HG03064 (cell line): ENCODE data around the gene GDI1.

Experiments used
- ATAC-seq: cut with Tn5 transposase; IDR thresholded peaks from one replicate; pipeline ENCODE4 v1.9.1; 2021; ENCODE audit warnings: low read depth; ENCODE audit not compliant: unreplicated experiment

The GDI1 gene

GRCh38 chrX:154477891-154478477 lies 41.0 kb downstream of the GDI1 start:
- ATAC-seq, result no peak

DNA sequence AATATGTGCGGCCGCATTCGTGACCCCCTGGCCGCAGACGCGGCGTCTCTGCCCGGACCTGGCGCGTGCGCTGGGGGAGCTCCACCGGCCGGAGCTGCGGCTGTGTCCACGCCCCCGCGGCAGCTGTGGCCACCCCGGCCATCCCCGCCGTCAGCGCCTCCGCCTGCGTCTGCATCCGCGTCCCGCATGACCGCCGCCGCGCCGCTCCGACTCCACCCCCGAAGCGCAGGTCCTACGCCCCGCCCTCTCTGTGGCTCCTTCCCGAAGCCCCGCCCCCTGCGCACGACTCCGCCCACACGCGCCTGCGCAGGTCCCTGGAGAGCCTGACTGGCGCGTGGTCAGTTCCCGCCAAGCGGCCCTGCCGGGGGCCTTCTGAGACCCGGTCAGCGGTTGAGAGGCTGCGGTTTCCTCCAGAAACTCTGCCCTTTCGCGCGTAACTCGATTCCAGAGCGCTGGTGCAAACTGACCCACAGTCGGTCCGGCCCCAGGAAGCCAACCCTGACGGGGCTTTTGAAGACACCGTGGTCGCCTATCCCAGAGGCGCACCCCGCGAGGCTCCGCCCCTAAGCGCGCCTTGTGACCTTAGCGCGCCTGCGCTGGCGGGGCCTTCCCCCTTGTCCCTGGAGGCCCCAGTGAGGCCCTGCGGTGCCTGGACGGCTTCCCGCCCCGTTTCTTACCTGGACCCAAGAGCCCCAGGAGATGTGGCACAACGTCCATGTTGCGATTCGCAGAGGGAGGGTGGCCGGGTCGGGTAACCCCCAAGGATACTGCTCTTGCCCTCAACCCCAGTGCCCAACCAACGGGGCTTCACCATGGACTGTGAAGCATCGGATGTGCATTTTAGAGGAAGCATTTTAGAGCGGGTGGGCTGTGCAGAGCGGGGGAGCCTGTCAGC lies 42.0 kb downstream of the GDI1 start, which contains the start of gene LAGE3:
LAGE3 (minus strand) TSS at position 554 of the 895 bp plus-strand sequence; CDS start at position 188, 366 bp downstream.
- ATAC-seq, result peak; percentile 86

DNA sequence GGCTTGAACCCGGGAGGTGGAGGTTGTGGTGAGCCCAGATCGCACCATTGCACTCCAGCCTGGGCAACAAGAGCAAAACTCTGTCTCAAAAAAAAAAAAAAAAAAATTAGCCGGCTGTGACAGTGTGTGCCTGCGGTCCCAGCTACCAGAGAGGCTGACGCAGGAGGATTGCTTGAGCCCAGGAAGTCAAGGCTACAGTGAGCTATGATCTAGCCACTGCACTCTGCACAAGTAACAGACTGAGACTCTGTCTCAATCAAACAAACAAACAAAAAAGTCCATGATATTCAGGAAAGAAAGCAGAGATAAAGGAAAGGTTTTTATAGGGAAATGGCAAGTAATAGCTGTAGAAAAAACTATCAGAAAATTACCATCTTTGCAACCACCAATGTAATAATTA lies 44.2 kb downstream of the GDI1 start:
- ATAC-seq, result no peak

GRCh38 chrX:154481911-154482601 lies 45.1 kb downstream of the GDI1 start:
- ATAC-seq, result no peak

- no peak for ATAC-seq
Observed at GRCh38 chrX:154482786-154483185, 45.8 kb downstream of the GDI1 start.

DNA sequence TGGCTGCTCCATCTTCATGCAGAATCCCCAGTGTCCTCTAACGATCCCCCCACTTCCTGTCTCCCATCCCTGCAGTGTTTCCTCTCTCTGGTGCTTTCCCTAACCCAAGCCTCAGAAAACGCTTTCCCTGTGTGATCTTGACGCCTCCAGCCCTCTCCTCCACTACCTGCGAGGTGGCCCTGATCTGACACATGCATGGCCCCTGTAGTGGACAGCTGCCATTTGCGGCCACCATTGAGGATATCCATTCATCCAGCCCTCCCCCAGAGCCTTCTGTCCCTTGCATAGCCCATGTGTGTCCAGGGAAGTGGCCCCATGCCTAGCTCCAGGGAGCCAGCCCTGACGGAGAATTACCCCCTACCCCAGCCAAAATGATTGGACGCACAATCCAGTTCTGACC lies 46.4 kb downstream of the GDI1 start:
- ATAC-seq, result no peak

DNA sequence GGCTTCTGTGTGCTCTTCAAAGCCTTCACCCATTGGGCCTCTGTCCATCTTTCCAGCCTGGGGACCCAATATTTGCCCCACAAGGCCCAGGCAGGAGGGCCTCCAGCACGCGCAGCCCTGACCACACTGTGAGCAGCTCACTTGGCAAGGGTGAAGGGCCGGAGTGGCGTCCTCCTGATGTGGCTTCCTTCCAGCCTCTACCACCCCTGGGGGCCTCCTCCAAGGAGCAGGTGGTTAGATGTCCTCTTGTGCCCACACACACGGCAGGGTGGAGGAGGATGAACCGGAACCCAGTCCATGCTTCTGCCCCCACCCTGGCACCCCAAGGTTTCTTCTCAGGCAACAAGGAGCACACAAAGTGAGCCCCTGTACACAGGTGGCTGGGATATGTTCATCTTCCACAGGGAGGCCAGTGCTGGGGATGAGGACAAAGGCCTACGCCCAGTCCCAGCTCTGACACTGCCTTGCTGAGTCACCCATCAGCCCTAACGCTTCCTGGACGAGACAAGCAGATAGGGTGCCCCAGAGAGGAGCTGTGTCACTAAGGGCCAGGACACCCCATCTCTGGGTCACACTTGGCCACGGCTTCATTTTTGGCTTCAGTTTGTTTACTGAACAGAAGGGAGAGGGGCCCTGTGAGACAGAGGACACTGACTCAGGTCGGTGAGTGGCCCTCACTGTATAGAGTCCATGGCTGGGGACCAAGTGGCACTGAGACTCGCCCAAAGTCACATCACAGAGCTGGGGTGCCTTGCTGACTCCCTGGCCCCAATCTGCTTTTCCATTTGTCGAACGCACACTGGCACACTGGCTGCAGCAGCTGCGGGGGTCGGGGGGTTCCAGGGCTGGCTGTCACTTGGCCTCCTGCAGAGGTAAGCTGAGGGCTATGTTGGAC lies 47.5 kb downstream of the GDI1 start:
- no peak for ATAC-seq

DNA sequence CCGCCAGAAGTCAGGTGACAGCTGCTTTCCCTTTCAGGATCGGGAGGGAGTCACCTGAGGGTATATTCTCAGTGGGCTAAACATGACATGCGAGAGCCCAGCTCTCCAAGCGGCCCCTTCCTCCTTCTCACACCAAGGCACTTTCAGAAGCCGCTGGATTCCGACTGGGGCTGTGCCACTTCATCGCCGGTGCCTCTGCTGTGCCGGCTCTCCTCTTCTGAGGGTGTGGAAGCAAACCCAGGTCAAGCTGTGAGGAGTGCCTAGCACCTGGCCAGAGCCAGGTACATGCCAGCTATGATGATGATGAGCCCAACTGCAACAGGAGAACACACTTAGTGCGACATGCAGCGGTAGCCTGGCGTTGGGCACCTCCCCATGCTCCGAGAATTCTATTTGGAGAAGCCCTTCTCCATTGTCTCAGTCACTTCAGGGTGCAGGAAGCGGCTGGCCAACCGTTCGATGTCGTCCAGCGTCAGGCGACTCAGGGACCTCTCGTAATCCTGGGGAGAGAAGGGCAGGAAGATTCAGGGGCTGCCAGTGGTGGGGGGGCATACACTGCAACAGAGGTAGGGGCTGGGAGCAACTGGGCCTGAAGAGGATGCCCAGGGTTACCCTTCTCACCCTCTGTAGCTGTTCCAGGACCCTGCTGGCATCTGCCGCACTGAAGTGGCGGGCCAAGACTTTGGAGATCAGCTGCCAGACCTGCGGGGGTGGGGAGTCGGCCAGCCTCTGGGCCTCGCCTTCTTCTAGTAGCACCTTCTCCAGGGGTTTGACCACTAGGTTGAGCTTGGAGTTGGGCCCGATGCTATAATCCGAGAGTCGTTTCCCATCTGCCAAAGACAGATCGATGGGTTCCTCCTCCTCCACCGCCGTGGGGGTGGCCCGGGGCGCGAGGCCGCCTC lies 48.4 kb downstream of the GDI1 start:
- no peak for ATAC-seq

DNA sequence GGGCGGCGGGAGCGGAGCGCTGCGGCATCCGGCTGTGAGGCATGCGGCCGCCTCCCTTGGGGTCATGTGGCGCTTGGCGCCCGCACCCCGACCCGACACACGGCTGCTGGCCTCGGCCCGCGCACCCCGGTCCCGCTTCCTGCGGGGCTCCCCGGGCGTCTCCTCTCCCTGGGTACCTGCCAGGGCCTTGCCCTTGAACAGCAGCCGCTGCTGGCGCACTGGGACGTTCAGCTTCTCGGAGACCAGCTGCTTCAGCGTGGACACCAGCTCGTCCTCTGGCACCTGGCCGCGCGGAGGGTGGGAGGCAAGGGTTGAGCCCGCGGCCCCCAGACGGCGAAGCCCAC lies 49.1 kb downstream of the GDI1 start:
- ATAC-seq, result no peak

DNA sequence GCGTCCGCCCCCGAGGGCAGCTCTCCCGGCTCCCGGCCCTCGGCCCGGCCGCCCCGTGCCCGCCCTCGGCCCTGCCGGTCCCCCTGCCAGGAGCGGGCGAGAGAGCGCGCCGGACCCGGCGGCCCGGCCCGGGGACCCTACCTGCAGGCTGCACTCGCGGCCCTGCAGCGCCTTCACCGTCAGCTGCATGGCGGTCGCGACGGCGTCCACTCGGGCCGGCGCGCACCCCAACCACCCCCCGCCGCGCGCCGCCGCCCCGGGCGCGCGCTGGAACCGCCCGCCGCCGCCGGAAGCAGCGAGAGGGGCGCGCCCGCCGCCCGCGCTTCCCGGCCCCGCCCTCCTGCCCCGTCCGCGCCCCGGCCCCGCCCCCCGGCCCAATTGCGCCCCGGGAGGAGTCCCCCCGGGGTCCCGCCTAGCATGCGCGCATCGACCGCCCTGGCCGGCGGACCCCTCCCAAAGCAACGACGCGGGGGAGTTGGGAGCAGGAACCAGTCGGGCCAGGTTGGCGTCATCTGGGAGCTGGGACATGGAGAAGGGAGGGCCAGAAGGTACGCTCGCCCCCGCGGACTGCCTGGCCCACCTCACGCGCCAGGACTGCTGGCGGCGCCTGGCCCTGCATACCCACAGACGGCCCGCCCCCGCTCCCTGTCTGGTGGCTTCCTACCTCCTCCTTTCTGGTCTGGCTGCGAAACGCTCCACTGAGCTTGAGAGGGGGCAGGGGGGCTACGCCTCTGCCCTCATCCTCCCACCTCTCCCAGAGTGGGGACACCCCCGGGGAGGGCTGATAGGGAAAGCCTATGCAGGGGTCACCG lies 49.6 kb downstream of the GDI1 start, which contains the start of gene UBL4A:
UBL4A (minus strand) TSS at position 220 of the 812 bp plus-strand sequence; CDS start at position 189, 31 bp downstream.
- ATAC-seq, result no peak

- no peak for ATAC-seq
Observed at GRCh38 chrX:154487518-154488290, 50.8 kb downstream of the GDI1 start.

DNA sequence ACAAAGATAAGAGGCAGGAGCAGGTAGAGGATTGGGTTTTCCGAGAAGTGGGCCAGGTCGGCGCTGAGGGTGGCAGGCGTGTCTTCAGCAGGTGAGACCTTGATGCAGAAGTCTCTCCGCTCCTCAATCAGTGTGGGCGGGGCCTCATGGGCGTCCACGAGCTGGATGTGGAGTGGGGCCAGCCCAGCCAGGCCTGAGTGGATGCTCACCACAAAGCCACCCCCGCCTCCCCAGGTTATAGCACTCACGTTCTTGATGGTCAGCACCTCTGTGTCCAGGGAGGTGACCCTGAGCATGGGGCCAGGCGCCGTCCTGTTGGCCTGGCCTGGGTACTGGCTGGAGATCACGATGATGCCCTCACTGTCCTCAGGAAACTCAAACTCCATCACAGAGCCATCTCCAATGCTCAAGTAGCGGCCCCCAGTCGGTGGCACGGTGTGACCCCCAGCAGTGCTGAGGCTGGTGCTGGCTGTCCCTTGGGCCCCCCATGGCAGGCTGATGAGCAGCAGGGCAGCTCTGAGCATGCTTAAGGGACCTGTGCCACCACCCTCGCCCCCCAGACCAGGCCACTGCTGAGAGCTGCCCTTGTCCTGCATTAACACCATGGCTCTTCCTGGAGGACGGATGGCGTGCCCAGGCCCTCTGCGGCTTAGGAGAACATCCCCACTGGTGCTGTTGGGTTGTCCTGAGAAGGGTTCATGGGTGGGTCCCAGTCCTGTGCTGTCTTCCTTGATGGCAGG lies 51.6 kb downstream of the GDI1 start:
- no peak for ATAC-seq

- no peak for ATAC-seq
Observed at GRCh38 chrX:154489182-154489581, 52.2 kb downstream of the GDI1 start.

GRCh38 chrX:154490021-154490413 lies 53.1 kb downstream of the GDI1 start:
- ATAC-seq, result peak; percentile 24

DNA sequence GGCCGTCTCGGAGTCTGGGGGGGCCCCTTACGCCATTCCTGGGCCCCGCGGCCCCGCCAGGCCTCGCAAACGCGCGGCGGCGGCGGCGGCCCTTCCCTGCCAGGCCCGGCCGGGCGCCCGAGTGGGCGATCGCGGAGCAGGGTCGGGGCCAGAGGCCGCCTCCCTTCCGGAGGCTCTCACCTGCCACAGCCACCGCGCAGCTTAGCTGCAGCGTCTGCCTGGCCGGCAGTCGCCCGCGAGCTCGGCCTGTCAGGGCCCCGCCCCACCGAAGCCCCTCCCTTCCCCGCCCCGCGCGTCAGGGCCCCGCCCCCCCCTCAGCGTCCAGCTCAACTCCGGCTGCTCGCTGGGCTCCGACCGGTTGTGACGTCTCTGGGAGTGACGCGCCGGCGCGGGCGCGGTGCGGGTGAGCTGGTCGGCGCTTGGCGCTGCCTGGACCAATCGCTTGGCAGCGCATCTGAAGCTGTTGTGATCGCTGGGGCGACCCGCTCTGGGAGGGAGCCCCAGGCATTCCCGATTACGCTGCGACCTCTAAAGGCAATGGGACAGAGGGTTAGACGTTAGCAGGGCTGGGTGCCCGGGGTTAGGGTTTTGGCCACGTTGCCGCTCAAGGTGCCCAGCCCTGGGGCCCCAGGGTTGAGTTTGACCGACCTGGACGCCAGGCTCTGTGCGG lies 53.6 kb downstream of the GDI1 start, which contains the start of gene SLC10A3:
SLC10A3 (minus strand) TSS at position 216 of the 670 bp plus-strand sequence. CDS start 1,689 bp downstream, outside the sequence.
- peak; percentile 67 for ATAC-seq
